ENCODE measurements around the gene MFSD6L.

- TF ChIP-seq CTCF (IDR thresholded peaks at IDR 0.05; ENCODE audit: low read depth, low read length, poor library complexity, severe bottlenecking), result no peak
- TF ChIP-seq EZH2phosphoT487 (IDR thresholded peaks at IDR 0.05; ENCODE audit: borderline replicate concordance, low read length), result no peak
Observed at GRCh38 chr17:8762012-8762411, 37.2 kb downstream of the MFSD6L start.
